ENCODE data around the gene XIAP. TPM values are rescaled to one million over a fixed set of nuclear protein-coding genes. Genes with fewer than 3 reads are reported as not detected.

The XIAP gene
- total RNA-seq, 1 donor from 2014 or later: 53.1 TPM

- peaks cover 36% of the 10 kb centered on the region for H3K79me2 ChIP-seq (ENCODE audit: insufficient read depth, low read length)
- H3K9ac ChIP-seq (ENCODE audit: low read length): peak overlapping the region; percentile 98
- peak overlapping the region; percentile 87 for H3K4me2 ChIP-seq (ENCODE audit: low read length)
- H3K9me3 ChIP-seq (ENCODE audit: insufficient read depth, low read depth, low read length): no peaks in the 10 kb centered on the region
- peak overlapping the region; percentile 94 for H3K27ac ChIP-seq (ENCODE audit: low read depth, low read length)
- peaks cover 13% of the 10 kb centered on the region for H4K20me1 ChIP-seq (ENCODE audit: insufficient read depth, low read length)
- no peaks in the 10 kb centered on the region for H3K27me3 Mint-ChIP-seq (ENCODE audit: low read depth, unreplicated experiment)
- DNase-seq (ENCODE audit: low read depth) (no peak), FAIRE-seq (no peak)
- no peaks in the 10 kb centered on the region for H3K27me3 ChIP-seq (ENCODE audit: insufficient read depth, low read length)
- peak overlapping the region; percentile 36 for H2AFZ ChIP-seq (ENCODE audit: low read depth, low read length)
- no peaks in the 10 kb centered on the region for H3K4me1 ChIP-seq (ENCODE audit: insufficient read depth, low read length)
- peaks cover 2% of the 10 kb centered on the region for H3K4me1 Mint-ChIP-seq (ENCODE audit: low read depth, unreplicated experiment)
- TF ChIP-seq CTCF (IDR thresholded peaks at IDR 0.05; ENCODE audit: insufficient read depth, low read depth, low read length): no peak
- TF ChIP-seq EZH2 (IDR thresholded peaks at IDR 0.05; ENCODE audit: insufficient read depth, low read length): no peak
- no peaks in the 10 kb centered on the region for H3K9me3 Mint-ChIP-seq (ENCODE audit: unreplicated experiment)
- no peaks in the 10 kb centered on the region for H3K36me3 Mint-ChIP-seq (ENCODE audit: low read depth, unreplicated experiment)
- H3K36me3 ChIP-seq (ENCODE audit: insufficient read depth, low read length): no peaks in the 10 kb centered on the region
- peak overlapping the region; percentile 85 for H3K27ac Mint-ChIP-seq (ENCODE audit: unreplicated experiment)
- H3K4me3 Mint-ChIP-seq (ENCODE audit: unreplicated experiment): peak overlapping the region; percentile 93
- H3K4me3 ChIP-seq (ENCODE audit: insufficient read depth, low read depth, low read length): peak overlapping the region; percentile 75
Measured at GRCh38 chrX:123959281-123960063, 99.6 kb downstream of the XIAP start.

- no peaks in the 10 kb centered on the region for H3K4me1 ChIP-seq (ENCODE audit: insufficient read depth, low read length)
- Mint-ChIP-seq H3K27me3 (ENCODE audit: low read depth, unreplicated experiment) (no peaks in the 10 kb centered on the region), H3K27ac (ENCODE audit: unreplicated experiment) (peak overlapping the region; percentile 98), H3K4me1 (ENCODE audit: low read depth, unreplicated experiment) (peaks cover 5% of the 10 kb centered on the region), H3K36me3 (ENCODE audit: low read depth, unreplicated experiment) (no peaks in the 10 kb centered on the region), H3K9me3 (ENCODE audit: unreplicated experiment) (no peaks in the 10 kb centered on the region), H3K4me3 (ENCODE audit: unreplicated experiment) (peak overlapping the region; percentile 93)
- no peaks in the 10 kb centered on the region for H3K9me3 ChIP-seq (ENCODE audit: insufficient read depth, low read depth, low read length)
- peak overlapping the region; percentile 76 for H3K4me3 ChIP-seq (ENCODE audit: insufficient read depth, low read depth, low read length)
- H3K4me2 ChIP-seq (ENCODE audit: low read length): peak overlapping the region; percentile 88
- no peak for DNase-seq (ENCODE audit: low read depth)
- H3K79me2 ChIP-seq (ENCODE audit: insufficient read depth, low read length): peaks cover 50% of the 10 kb centered on the region
- H4K20me1 ChIP-seq (ENCODE audit: insufficient read depth, low read length): peaks cover 25% of the 10 kb centered on the region
- peak overlapping the region; percentile 98 for H3K27ac ChIP-seq (ENCODE audit: low read depth, low read length)
- H3K27me3 ChIP-seq (ENCODE audit: insufficient read depth, low read length): no peaks in the 10 kb centered on the region
- no peaks in the 10 kb centered on the region for H3K36me3 ChIP-seq (ENCODE audit: insufficient read depth, low read length)
- H2AFZ ChIP-seq (ENCODE audit: low read depth, low read length): peak overlapping the region; percentile 56
- FAIRE-seq: no peak
- TF ChIP-seq CTCF (IDR thresholded peaks at IDR 0.05; ENCODE audit: insufficient read depth, low read depth, low read length) (no peak), EZH2 (IDR thresholded peaks at IDR 0.05; ENCODE audit: insufficient read depth, low read length) (no peak)
- peak overlapping the region; percentile 100 for H3K9ac ChIP-seq (ENCODE audit: low read length)
Measured at GRCh38 chrX:123960956-123961267, 101.1 kb downstream of the XIAP start.

All from astrocyte (in vitro differentiated cells and primary cell).